ENCODE data around the gene AXIN1. TPM values are rescaled to one million over a fixed set of nuclear protein-coding genes. Genes with fewer than 3 reads are reported as not detected.

The AXIN1 gene
- total RNA-seq, 1 experiment from 2014 or later = 50.3 TPM

DNA sequence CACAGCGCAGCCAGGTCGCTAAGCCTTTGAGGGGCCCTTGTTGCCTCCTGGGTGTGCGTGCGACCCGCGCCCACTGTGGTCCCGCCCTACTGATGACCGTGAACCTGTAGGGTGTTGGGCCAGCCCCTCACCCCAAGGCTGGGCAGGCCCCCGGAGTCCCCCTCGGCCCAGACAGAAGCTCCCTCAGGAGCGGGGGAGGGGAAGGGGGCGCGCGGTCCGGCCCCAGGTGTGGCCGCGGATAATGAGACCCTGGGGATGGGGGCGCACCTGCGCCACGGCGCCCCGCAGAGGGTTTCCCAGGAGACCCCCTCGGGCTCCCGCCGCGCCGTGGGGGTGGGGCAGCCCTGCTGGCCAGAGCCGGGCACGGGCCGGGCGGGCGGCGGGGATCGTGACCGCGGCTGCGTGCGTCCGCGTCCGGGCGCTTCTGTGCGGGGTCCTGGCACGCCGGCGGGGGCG is 72.5 kb downstream of the AXIN1 start (continued):
- TF ChIP-seq IRF2 (CRISPR knock-in tag; IDR thresholded peaks at IDR 0.05; ENCODE audit: borderline replicate concordance, low read depth) (no peak), ZNF121 (CRISPR knock-in tag; IDR thresholded peaks at IDR 0.05) (no peak)
- TF ChIP-seq, protein P1, sequence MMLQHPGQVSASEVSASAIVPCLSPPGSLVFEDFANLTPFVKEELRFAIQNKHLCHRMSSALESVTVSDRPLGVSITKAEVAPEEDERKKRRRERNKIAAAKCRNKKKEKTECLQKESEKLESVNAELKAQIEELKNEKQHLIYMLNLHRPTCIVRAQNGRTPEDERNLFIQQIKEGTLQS (CRISPR knock-in tag; conservative IDR thresholded peaks at IDR 0.05) = no peak

DNA sequence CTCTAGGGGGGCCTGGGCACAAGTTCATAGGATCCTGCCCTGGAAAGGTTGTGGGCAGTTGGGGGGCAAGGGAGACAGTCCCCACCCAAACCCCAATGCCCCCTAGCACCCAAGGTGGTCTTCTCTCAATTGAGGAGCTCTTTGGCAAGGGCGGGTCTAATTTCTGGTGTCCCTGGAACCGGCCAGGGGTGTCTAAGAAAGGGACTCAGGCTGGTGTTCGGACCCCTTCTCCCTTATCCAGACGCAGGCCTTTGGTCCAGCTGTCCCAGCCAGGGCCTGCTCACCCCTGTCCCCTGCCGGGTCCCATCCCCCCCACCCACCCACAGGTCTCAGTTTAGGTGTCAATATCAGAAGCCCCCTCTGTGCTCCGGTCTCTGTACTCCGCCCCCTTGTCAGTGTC is 73.0 kb downstream of the AXIN1 start:
- peak overlapping the region; percentile 56; the same call in 1 of the 2 replicates for H3K4me3 Mint-ChIP-seq
- ChIA-PET CTCF (interaction anchor here (1.0 to 2.6 kb wide), 7 partner anchors 73 to 303 kb away, joined by 3 to 15 read pairs (median 5); no protein-coding TSS in a partner anchor), POLR2A (interaction anchor here (0.6 kb wide), 1 partner anchor 87 kb away, joined by 4 read pairs; no protein-coding TSS in a partner anchor)
- TF ChIP-seq ZNF263 (CRISPR knock-in tag; IDR thresholded peaks at IDR 0.05; ENCODE audit: low read depth) = no peak
- no peak for TF ChIP-seq MYBL2 (CRISPR knock-in tag; IDR thresholded peaks at IDR 0.05)
- no peak for TF ChIP-seq ZNF423 (CRISPR knock-in tag; IDR thresholded peaks at IDR 0.05)
- no peak for TF ChIP-seq EMX1 (CRISPR knock-in tag; IDR thresholded peaks at IDR 0.05)
- TF ChIP-seq ETV6 (CRISPR knock-in tag; IDR thresholded peaks at IDR 0.05) = no peak
- TF ChIP-seq NFYB (CRISPR knock-in tag; conservative IDR thresholded peaks at IDR 0.05; ENCODE audit: low read depth) = no peak
- TF ChIP-seq, protein P2, sequence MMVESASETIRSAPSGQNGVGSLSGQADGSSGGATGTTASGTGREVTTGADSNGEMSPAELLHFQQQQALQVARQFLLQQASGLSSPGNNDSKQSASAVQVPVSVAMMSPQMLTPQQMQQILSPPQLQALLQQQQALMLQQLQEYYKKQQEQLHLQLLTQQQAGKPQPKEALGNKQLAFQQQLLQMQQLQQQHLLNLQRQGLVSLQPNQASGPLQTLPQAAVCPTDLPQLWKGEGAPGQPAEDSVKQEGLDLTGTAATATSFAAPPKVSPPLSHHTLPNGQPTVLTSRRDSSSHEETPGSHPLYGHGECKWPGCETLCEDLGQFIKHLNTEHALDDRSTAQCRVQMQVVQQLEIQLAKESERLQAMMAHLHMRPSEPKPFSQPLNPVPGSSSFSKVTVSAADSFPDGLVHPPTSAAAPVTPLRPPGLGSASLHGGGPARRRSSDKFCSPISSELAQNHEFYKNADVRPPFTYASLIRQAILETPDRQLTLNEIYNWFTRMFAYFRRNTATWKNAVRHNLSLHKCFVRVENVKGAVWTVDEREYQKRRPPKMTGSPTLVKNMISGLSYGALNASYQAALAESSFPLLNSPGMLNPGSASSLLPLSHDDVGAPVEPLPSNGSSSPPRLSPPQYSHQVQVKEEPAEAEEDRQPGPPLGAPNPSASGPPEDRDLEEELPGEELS (CRISPR knock-in tag; IDR thresholded peaks at IDR 0.05) = no peak
- no peak for TF ChIP-seq SMAD3 (CRISPR knock-in tag; IDR thresholded peaks at IDR 0.05; ENCODE audit: borderline replicate concordance)
- TF ChIP-seq, protein P3, sequence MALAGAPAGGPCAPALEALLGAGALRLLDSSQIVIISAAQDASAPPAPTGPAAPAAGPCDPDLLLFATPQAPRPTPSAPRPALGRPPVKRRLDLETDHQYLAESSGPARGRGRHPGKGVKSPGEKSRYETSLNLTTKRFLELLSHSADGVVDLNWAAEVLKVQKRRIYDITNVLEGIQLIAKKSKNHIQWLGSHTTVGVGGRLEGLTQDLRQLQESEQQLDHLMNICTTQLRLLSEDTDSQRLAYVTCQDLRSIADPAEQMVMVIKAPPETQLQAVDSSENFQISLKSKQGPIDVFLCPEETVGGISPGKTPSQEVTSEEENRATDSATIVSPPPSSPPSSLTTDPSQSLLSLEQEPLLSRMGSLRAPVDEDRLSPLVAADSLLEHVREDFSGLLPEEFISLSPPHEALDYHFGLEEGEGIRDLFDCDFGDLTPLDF (CRISPR knock-in tag; IDR thresholded peaks at IDR 0.05) = no peak
- TF ChIP-seq ZBTB21 (CRISPR knock-in tag; IDR thresholded peaks at IDR 0.05; ENCODE audit: borderline replicate concordance) = no peak
- no peak for TF ChIP-seq ZNF121 (CRISPR knock-in tag; IDR thresholded peaks at IDR 0.05)
- no peak for TF ChIP-seq TEAD1 (CRISPR knock-in tag; IDR thresholded peaks at IDR 0.05)
- TF ChIP-seq MXD4 (CRISPR knock-in tag; IDR thresholded peaks at IDR 0.05; ENCODE audit: borderline replicate concordance) = no peak
- no peak for TF ChIP-seq ZNF317 (CRISPR knock-in tag; IDR thresholded peaks at IDR 0.05; ENCODE audit: borderline replicate concordance, low read depth)
- no peak for TF ChIP-seq TP53 (CRISPR knock-in tag; IDR thresholded peaks at IDR 0.05)
- no peak for TF ChIP-seq SOX15 (CRISPR knock-in tag; IDR thresholded peaks at IDR 0.05)
- TF ChIP-seq RELA (CRISPR knock-in tag; IDR thresholded peaks at IDR 0.05; ENCODE audit: borderline replicate concordance) = no peak
- TF ChIP-seq, protein P4, sequence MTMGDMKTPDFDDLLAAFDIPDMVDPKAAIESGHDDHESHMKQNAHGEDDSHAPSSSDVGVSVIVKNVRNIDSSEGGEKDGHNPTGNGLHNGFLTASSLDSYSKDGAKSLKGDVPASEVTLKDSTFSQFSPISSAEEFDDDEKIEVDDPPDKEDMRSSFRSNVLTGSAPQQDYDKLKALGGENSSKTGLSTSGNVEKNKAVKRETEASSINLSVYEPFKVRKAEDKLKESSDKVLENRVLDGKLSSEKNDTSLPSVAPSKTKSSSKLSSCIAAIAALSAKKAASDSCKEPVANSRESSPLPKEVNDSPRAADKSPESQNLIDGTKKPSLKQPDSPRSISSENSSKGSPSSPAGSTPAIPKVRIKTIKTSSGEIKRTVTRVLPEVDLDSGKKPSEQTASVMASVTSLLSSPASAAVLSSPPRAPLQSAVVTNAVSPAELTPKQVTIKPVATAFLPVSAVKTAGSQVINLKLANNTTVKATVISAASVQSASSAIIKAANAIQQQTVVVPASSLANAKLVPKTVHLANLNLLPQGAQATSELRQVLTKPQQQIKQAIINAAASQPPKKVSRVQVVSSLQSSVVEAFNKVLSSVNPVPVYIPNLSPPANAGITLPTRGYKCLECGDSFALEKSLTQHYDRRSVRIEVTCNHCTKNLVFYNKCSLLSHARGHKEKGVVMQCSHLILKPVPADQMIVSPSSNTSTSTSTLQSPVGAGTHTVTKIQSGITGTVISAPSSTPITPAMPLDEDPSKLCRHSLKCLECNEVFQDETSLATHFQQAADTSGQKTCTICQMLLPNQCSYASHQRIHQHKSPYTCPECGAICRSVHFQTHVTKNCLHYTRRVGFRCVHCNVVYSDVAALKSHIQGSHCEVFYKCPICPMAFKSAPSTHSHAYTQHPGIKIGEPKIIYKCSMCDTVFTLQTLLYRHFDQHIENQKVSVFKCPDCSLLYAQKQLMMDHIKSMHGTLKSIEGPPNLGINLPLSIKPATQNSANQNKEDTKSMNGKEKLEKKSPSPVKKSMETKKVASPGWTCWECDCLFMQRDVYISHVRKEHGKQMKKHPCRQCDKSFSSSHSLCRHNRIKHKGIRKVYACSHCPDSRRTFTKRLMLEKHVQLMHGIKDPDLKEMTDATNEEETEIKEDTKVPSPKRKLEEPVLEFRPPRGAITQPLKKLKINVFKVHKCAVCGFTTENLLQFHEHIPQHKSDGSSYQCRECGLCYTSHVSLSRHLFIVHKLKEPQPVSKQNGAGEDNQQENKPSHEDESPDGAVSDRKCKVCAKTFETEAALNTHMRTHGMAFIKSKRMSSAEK (CRISPR knock-in tag; IDR thresholded peaks at IDR 0.05; ENCODE audit: borderline replicate concordance) = no peak
- no peak for TF ChIP-seq ZNF416 (CRISPR knock-in tag; IDR thresholded peaks at IDR 0.05)
- H3K27me3 Mint-ChIP-seq (ENCODE audit: low read depth) = peaks cover 46% of the 10 kb centered on the region
- H3K36me3 Mint-ChIP-seq = no peaks in the 10 kb centered on the region
- DNase-seq (ENCODE audit: low spot score) (no peak), ATAC-seq (no peak)
- no peak overlapping the region for H3K27ac Mint-ChIP-seq
- no peaks in the 10 kb centered on the region; the same call in 1 of the 2 replicates for H3K4me1 Mint-ChIP-seq
- H3K9me3 Mint-ChIP-seq = no peaks in the 10 kb centered on the region

Measured in WTC11 (cell line).